PC-3 (cell line): Measurements from ENCODE around the gene TFDP1. TPM values are rescaled to one million over a fixed set of nuclear protein-coding genes. Genes with fewer than 3 reads are reported as not detected.

ENCODE experiments used
- ATAC-seq: fragments of 200-7000 bp; cut with Tn5 transposase; 2 replicates; pipeline ENCODE4 v1.9.1; 2020; ENCODE audit warnings: mild to moderate bottlenecking, moderate library complexity
- BruUV-seq: library from RNA; stranded (reverse); fragments of 400-500 nt; replicated peaks from 2 replicates; lab custom pipeline; 2021; lab: Mats Ljungman, UMichigan
- CTCF ChIA-PET: fragments of 300-600 bp; sonication (Branson Sonifier 250); formaldehyde crosslinking; loops from one replicate; lab custom pipeline; 2022; ENCODE audit warnings: antibody characterized with exemption; lab: Charles Lee
- POLR2A ChIA-PET: fragments of 300-600 bp; sonication (Branson Sonifier 250); formaldehyde crosslinking; loops from one replicate; lab custom pipeline; 2022; ENCODE audit warnings: antibody characterized with exemption; ENCODE audit not compliant: unreplicated experiment; lab: Charles Lee
- DNase-seq: peaks from one replicate; pipeline ENCODE4 v3.0.0-alpha.2; 2015
- H2AFZ ChIP-seq: fragments of 300-600 bp; sonication (generic); 2 replicates; pipeline ENCODE4 v1.6.0; 2016; ENCODE audit warnings: antibody characterized with exemption, low read length
- H3F3A ChIP-seq: fragments of 300-600 bp; sonication (generic); one replicate; pipeline ENCODE4 v1.6.0; 2017; ENCODE audit warnings: antibody characterized with exemption, low read length, control low read depth, mild to moderate bottlenecking; ENCODE audit not compliant: unreplicated experiment
- H3K27ac ChIP-seq: fragments of 300-600 bp; sonication (generic); 2 replicates; pipeline ENCODE4 v1.5.1; 2016; ENCODE audit warnings: mild to moderate bottlenecking, low read length
- H3K27me3 ChIP-seq: fragments of 300-600 bp; sonication (generic); 2 replicates; pipeline ENCODE4 v1.6.1; 2016; ENCODE audit warnings: low read length, mixed read lengths
- H3K36me3 ChIP-seq: fragments of 300-600 bp; sonication (generic); 2 replicates; pipeline ENCODE4 v1.6.1; 2016; ENCODE audit warnings: low read depth, mixed run types, low read length, mixed read lengths
- H3K4me1 ChIP-seq: fragments of 300-600 bp; sonication (generic); 2 replicates; pipeline ENCODE4 v1.5.1; 2016; ENCODE audit warnings: low read length; ENCODE audit not compliant: insufficient read depth
- H3K4me2 ChIP-seq: fragments of 300-600 bp; sonication (generic); 2 replicates; pipeline ENCODE4 v1.6.0; 2016; ENCODE audit warnings: low read length
- H3K4me3 ChIP-seq: fragments of 300-600 bp; sonication (generic); 2 replicates; pipeline ENCODE4 v1.5.1; 2016; ENCODE audit warnings: mild to moderate bottlenecking, low read length, mixed read lengths
- H3K79me2 ChIP-seq: fragments of 300-600 bp; sonication (generic); 2 replicates; pipeline ENCODE4 v1.6.1; 2017; ENCODE audit warnings: low read length, mixed read lengths
- H3K9ac ChIP-seq: fragments of 300-600 bp; sonication (generic); 2 replicates; pipeline ENCODE4 v1.6.0; 2016; ENCODE audit warnings: mild to moderate bottlenecking, low read length
- H3K9me2 ChIP-seq: fragments of 300-600 bp; sonication (generic); replicated peaks from 2 replicates; pipeline ENCODE4 v1.6.1; 2016; ENCODE audit warnings: mixed run types, low read length, mixed read lengths
- H3K9me3 ChIP-seq: fragments of 300-600 bp; sonication (generic); 2 replicates; pipeline ENCODE4 v1.6.1; 2016; ENCODE audit warnings: low read length, mixed read lengths
- H4K20me1 ChIP-seq: fragments of 300-600 bp; sonication (generic); 2 replicates; pipeline ENCODE4 v1.6.1; 2016; ENCODE audit warnings: low read length, mixed read lengths
- CTCF ChIP-seq: fragments of 300-600 bp; sonication (generic); conservative IDR thresholded peaks from 2 replicates; pipeline ENCODE4 v1.5.1; 2017; ENCODE audit warnings: antibody characterized with exemption, low read depth, mild to moderate bottlenecking, low read length
- EZH2 ChIP-seq: fragments of 300-600 bp; sonication (generic); IDR thresholded peaks from one replicate; pipeline ENCODE4 v1.6.1; 2017; ENCODE audit warnings: antibody characterized with exemption, mild to moderate bottlenecking, low read length; ENCODE audit not compliant: unreplicated experiment
- EZH2phosphoT487 ChIP-seq: fragments of 300-600 bp; sonication (generic); IDR thresholded peaks from 2 replicates; pipeline ENCODE4 v1.6.1; 2018; ENCODE audit warnings: mild to moderate bottlenecking, antibody characterized with exemption, low read length, borderline replicate concordance
- intact Hi-C: fragments of 100-400 bp; cut with micrococcal nuclease; formaldehyde crosslinking; loops from 2 replicates; pipeline ENCODE4 v1.9.0; 2023
- total RNA-seq: library from RNA; depleted of rRNA; stranded (reverse); fragments of >200 nt; gene quantifications from 2 replicates; pipeline ENCODE4 v1.2.3, GENCODE V29; 2014

The TFDP1 gene
- total RNA-seq, 1 experiment from 2014 or later: 89.5 TPM

- Histone ChIP-seq H3K36me3 (peaks cover 2% of the 10 kb centered on the region; the same call in 1 of the 2 replicates), H3K79me2 (peaks cover 96% of the 10 kb centered on the region), H3K4me2 (no peak overlapping the region), H3K9me3 (no peaks in the 10 kb centered on the region), H3K4me1 (no peaks in the 10 kb centered on the region), H3K4me3 (no peak overlapping the region), H3K9me2 (no peaks in the 10 kb centered on the region), H4K20me1 (no peaks in the 10 kb centered on the region), H2AFZ (no peak overlapping the region), H3K27ac (no peak overlapping the region), H3K9ac (no peak overlapping the region), H3F3A (no peaks in the 10 kb centered on the region), H3K27me3 (no peaks in the 10 kb centered on the region)
- TF ChIP-seq CTCF (no peak), EZH2phosphoT487 (no peak), EZH2 (no peak)
- ATAC-seq: no peak
- DNase-seq: no peak
- ChIA-PET CTCF (no interaction called here), POLR2A (no interaction called here)
- no TSS peak for BruUV-seq
- intact Hi-C loops: no loop called here
These were observed 20.9 kb downstream of the TFDP1 start for GRCh38 chr13:113605461-113605860.

- H2AFZ ChIP-seq: no peak overlapping the region
- H3K9me2 ChIP-seq: no peaks in the 10 kb centered on the region
- H3K4me3 ChIP-seq: no peak overlapping the region
- intact Hi-C loops: no loop called here
- no peaks in the 10 kb centered on the region for H3F3A ChIP-seq
- H3K27me3 ChIP-seq: no peaks in the 10 kb centered on the region
- TF ChIP-seq EZH2phosphoT487 (no peak), EZH2 (no peak), CTCF (no peak)
- ChIA-PET CTCF (no interaction called here), POLR2A (no interaction called here)
- H4K20me1 ChIP-seq: no peaks in the 10 kb centered on the region
- H3K9me3 ChIP-seq: no peaks in the 10 kb centered on the region
- no TSS peak for BruUV-seq
- peaks cover 96% of the 10 kb centered on the region for H3K79me2 ChIP-seq
- no peak for DNase-seq
- H3K36me3 ChIP-seq: 0 out of 2 replicates have a peak, but pooled peaks cover 3% of the 10 kb centered on the region
- H3K27ac ChIP-seq: no peak overlapping the region
- H3K9ac ChIP-seq: no peak overlapping the region
- H3K4me1 ChIP-seq: no peaks in the 10 kb centered on the region
- no peak overlapping the region for H3K4me2 ChIP-seq
- no peak for ATAC-seq
These were observed 21.4 kb downstream of the TFDP1 start for GRCh38 chr13:113605866-113606438.

DNA sequence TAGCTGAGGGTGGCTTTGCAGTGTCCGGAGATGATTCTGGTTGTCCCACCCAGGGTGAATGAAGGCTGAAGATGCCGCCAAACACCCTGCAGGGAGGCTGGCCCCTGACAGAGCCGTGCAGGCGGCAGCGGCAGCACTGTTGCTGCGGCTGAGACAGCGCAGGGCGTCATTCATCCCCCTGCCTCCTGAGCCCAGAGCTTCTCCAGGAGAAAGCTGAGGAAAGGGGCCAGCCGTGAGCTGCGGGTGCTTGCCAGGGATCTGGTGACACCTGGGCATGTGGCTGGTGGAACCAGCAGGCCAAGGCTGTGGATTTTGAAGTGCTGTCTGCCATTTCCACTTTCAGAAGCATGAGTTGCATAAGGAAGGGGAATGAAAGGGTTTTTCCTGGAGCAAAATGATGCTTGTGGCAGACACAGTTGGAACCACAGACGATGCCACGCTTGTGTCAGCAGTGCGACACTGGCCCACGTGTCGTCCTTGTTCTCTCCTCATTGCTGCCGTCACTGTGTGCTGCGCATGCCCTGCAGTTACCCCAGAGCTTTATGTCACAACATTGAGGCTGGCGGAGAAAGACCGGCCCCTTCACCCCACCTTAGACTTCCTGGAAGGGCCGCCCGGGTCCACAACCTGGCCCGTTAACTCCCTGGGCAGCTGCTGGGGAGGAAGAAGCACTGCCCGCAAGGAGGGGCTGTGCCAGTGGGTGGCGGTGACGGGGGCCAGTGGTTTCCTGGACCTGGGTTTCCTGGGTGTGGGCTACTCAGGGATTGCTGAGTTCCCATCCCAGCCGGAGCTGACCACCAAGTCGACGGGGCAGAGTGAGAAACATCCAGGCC, 22.7 kb downstream of the TFDP1 start:
- Histone ChIP-seq H3K27me3 (no peaks in the 10 kb centered on the region), H3K4me1 (no peaks in the 10 kb centered on the region), H3K79me2 (peaks cover 96% of the 10 kb centered on the region), H3K4me2 (no peak overlapping the region), H3K27ac (no peak overlapping the region), H2AFZ (no peak overlapping the region), H4K20me1 (no peaks in the 10 kb centered on the region), H3F3A (no peaks in the 10 kb centered on the region), H3K9me2 (no peaks in the 10 kb centered on the region), H3K9me3 (no peaks in the 10 kb centered on the region), H3K36me3 (peaks cover 4% of the 10 kb centered on the region; the same call in 1 of the 2 replicates), H3K9ac (no peak overlapping the region), H3K4me3 (no peak overlapping the region)
- DNase-seq (no peak), ATAC-seq (no peak)
- ChIA-PET CTCF (no interaction called here), POLR2A (no interaction called here)
- TF ChIP-seq CTCF (no peak), EZH2 (no peak), EZH2phosphoT487 (no peak)
- intact Hi-C loops: no loop called here
- no TSS peak for BruUV-seq
